PFSK-1 (cell line): ENCODE data around the gene TREX2.

Experiments
- FOXP2 ChIP-seq: optimal IDR thresholded peaks from 2 replicates; pipeline ENCODE3; 2011; ENCODE audit warnings: borderline replicate concordance, control low read depth, inconsistent platforms; ENCODE audit not compliant: insufficient read depth; ENCODE audit errors: extremely low read length, extremely low read depth
- POLR2AphosphoS5 ChIP-seq: IDR thresholded peaks from 2 replicates; pipeline ENCODE4 v1.6.1; 2012; ENCODE audit warnings: low read depth, mild to moderate bottlenecking, control low read depth, low read length, moderate library complexity
- REST ChIP-seq, 2 experiments: IDR thresholded peaks; 2 replicates each; pipeline versions ENCODE4 v1.6.1 to v1.8.0; 2011 to 2012; ENCODE audit warnings: low read depth in 2 of 2, low read length in 2 of 2, control low read depth in 1 of 2, inconsistent platforms in 1 of 2, mild to moderate bottlenecking in 1 of 2, moderate library complexity in 1 of 2; ENCODE audit not compliant: insufficient read depth in 1 of 2
- SIN3A ChIP-seq: IDR thresholded peaks from 2 replicates; pipeline ENCODE4 v1.6.1; 2012; ENCODE audit warnings: mild to moderate bottlenecking, low read length, moderate library complexity, borderline replicate concordance; ENCODE audit not compliant: insufficient read depth
- TAF1 ChIP-seq: IDR thresholded peaks from 2 replicates; pipeline ENCODE4 v1.6.1; 2012; ENCODE audit warnings: low read length, control low read depth, borderline replicate concordance; ENCODE audit not compliant: insufficient read depth

The TREX2 gene

GRCh38 chrX:153411255-153411987 is 34.4 kb downstream of the TREX2 start, which contains the start of gene ZFP92:
Gene ZFP92, plus strand, starts transcription at chrX:153411472. Its CDS starts 6,851 bp downstream, at chrX:153418323.
- no peak for TF ChIP-seq TAF1
- TF ChIP-seq POLR2AphosphoS5 = no peak
- no peak for TF ChIP-seq REST (IDR thresholded peaks at IDR 0.05; ENCODE audit: insufficient read depth in 1 of 2, low read depth in 2 of 2, low read length in 2 of 2)
- TF ChIP-seq SIN3A = no peak

- TF ChIP-seq SIN3A (no peak), REST (IDR thresholded peaks at IDR 0.05; ENCODE audit: insufficient read depth in 1 of 2, low read depth in 2 of 2, low read length in 2 of 2) (no peak), FOXP2 (no peak), POLR2AphosphoS5 (no peak), TAF1 (no peak)
Observed at GRCh38 chrX:153410888-153411254, 35.0 kb downstream of the TREX2 start.

DNA sequence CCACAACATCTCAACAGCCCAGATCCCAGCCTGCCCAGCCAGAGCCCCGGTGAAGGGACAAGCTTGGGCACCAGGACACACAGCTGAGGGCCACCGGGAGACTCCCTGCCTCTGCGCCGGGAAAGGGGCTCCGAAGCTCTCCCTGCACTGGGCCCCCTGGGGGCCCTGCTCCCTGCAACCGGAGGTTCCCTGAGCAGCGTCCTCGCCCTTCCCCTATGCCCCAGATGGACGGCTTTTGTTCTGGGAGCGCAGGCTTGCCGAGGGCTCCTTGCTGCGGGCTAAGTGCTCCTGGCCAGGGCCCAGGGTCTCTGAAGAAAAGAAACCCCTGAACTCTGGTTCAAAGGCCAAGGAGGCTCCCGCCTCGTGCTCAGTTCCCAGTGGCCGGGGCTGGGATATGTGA is 35.5 kb downstream of the TREX2 start:
- no peak for TF ChIP-seq POLR2AphosphoS5
- TF ChIP-seq FOXP2 = no peak
- no peak for TF ChIP-seq REST (IDR thresholded peaks at IDR 0.05; ENCODE audit: insufficient read depth in 1 of 2, low read depth in 2 of 2, low read length in 2 of 2)
- no peak for TF ChIP-seq TAF1
- no peak for TF ChIP-seq SIN3A

- no peak for TF ChIP-seq POLR2AphosphoS5
- no peak for TF ChIP-seq FOXP2
- no peak for TF ChIP-seq TAF1
- TF ChIP-seq REST (IDR thresholded peaks at IDR 0.05; ENCODE audit: insufficient read depth in 1 of 2, low read depth in 2 of 2, low read length in 2 of 2) = no peak
- no peak for TF ChIP-seq SIN3A
Observed at GRCh38 chrX:153409414-153410101, 36.3 kb downstream of the TREX2 start.
